NOMO-1 (cell line): ENCODE measurements around the gene KRTAP10-11.
"Not testable (repeated sequence)": the region's sequence is repeated elsewhere in the genome, so short reads cannot be mapped to it uniquely, and the experiment has no call there.

Source experiments
- DNase-seq, 2 experiments: peaks; one replicate each; lab custom pipeline; 2025; ENCODE audit not compliant: unreplicated experiment in 2 of 2; lab: John Stamatoyannopoulos, UW

KRTAP10-11 gene

GRCh38 chr21:44638506-44639330 lies 7.5 kb upstream of the KRTAP10-11 start:
- not testable (repeated sequence) for DNase-seq

GRCh38 chr21:44639331-44639655 lies 6.9 kb upstream of the KRTAP10-11 start:
- DNase-seq: no peak

- no peak for DNase-seq
Observed at GRCh38 chr21:44640761-44641160, 5.5 kb upstream of the KRTAP10-11 start.

- DNase-seq: no peak
Observed at GRCh38 chr21:44643741-44644310, 2.4 kb upstream of the KRTAP10-11 start.

- no peak for DNase-seq
Observed at GRCh38 chr21:44644878-44645277, 1.3 kb upstream of the KRTAP10-11 start.

GRCh38 chr21:44647222-44647552 lies 973 bp downstream of the KRTAP10-11 start:
- no peak for DNase-seq

GRCh38 chr21:44648557-44649311 lies 2.5 kb downstream of the KRTAP10-11 start:
- DNase-seq: no peak

GRCh38 chr21:44649521-44650100 lies 3.4 kb downstream of the KRTAP10-11 start:
- DNase-seq: no peak

GRCh38 chr21:44650265-44650972 lies 4.2 kb downstream of the KRTAP10-11 start:
- DNase-seq: no peak

GRCh38 chr21:44650973-44651675 lies 4.9 kb downstream of the KRTAP10-11 start:
- no peak for DNase-seq

- DNase-seq: no peak
Observed at GRCh38 chr21:44653123-44653522, 6.9 kb downstream of the KRTAP10-11 start.

- DNase-seq: no peak
Observed at GRCh38 chr21:44653656-44654575, 7.7 kb downstream of the KRTAP10-11 start.

- DNase-seq: no peak
Observed at GRCh38 chr21:44654576-44655175, 8.5 kb downstream of the KRTAP10-11 start, which contains the start of gene KRTAP12-4. TSS of gene KRTAP12-4 (minus strand) at chr21:44654659. CDS start at chr21:44654614, 45 bp downstream.

GRCh38 chr21:44656868-44657267 lies 10.7 kb downstream of the KRTAP10-11 start:
- no peak for DNase-seq

GRCh38 chr21:44657635-44658540 lies 11.7 kb downstream of the KRTAP10-11 start, which contains the start of gene KRTAP12-3:
TSS of gene KRTAP12-3 (plus strand) at chr21:44657932. CDS start at chr21:44657980, 48 bp downstream.
- no peak for DNase-seq

GRCh38 chr21:44658541-44658910 lies 12.3 kb downstream of the KRTAP10-11 start:
- no peak for DNase-seq

GRCh38 chr21:44658913-44659595 lies 12.8 kb downstream of the KRTAP10-11 start:
- DNase-seq: peak; percentile 1 to 7
